ENCODE data around the gene PLEKHO2. TPM values are rescaled to one million over a fixed set of nuclear protein-coding genes. Genes with fewer than 3 reads are reported as not detected.

Gene PLEKHO2
- polyA plus RNA-seq, 1 of the 3 experiments (the other 2 are of a cell fraction): 7.8 TPM

- TF ChIP-seq MXI1 (IDR thresholded peaks at IDR 0.05; ENCODE audit: low read depth, low read length): no peak
Measured at GRCh38 chr15:64901141-64901540, 59.4 kb downstream of the PLEKHO2 start (continued).

DNA sequence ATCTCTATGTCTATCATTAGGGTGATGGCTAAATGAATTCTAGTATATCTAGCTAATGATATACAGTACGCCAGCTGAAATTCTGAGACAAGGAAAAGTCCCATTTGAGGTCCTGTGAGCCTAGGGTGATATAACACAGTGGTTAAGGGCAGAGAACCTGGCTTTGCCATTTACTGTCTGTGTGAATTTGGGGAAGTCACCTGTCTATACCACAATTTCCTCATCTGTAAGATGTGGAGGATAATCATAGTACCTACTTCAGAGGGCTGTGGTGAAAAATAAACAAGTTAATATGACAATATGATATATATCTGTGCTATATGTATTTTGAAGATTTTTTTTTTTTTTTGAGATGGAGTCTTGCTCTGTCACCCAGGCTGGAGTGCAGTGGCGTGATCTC, 60.2 kb downstream of the PLEKHO2 start:
- H3K9me3 ChIP-seq: no peaks in the 10 kb centered on the region
- H3F3A ChIP-seq (replicated peaks; ENCODE audit: insufficient read depth): peaks cover 3% of the 10 kb centered on the region
- H3K4me3 ChIP-seq (ENCODE audit: low read depth in 2 of 2, low read length in 1 of 2): no peak overlapping the region
- H3K4me2 ChIP-seq: no peak overlapping the region
- no peak overlapping the region for H2AFZ ChIP-seq (ENCODE audit: low read depth)
- peaks cover 0 to 3% of the 10 kb centered on the region in 2 experiments for H3K36me3 ChIP-seq (replicated peaks in 1 of 2; ENCODE audit: control insufficient read depth in 1 of 2, insufficient read depth in 2 of 2, low read length in 1 of 2)
- H3K79me2 ChIP-seq (ENCODE audit: insufficient read depth): no peaks in the 10 kb centered on the region
- CTCF ChIA-PET: no interaction called here
- no peaks in the 10 kb centered on the region for H4K20me1 ChIP-seq (ENCODE audit: insufficient read depth)
- peaks cover 6 to 8% of the 10 kb centered on the region in 2 experiments; a peak in 2 of 4 replicates for H3K4me1 ChIP-seq (ENCODE audit: control insufficient read depth in 1 of 2, insufficient read depth in 2 of 2, low read depth in 1 of 2, low read length in 1 of 2)
- no peak for DNase-seq
- WGBS (ENCODE audit: low lambda C conversion rate): 80% methylated on average over 2 of the region's 2 CpGs
- H3K9me2 ChIP-seq: no peaks in the 10 kb centered on the region
- H3K27me3 ChIP-seq (ENCODE audit: insufficient read depth): no peaks in the 10 kb centered on the region
- no peak for TF ChIP-seq RFX5 (IDR thresholded peaks at IDR 0.05; ENCODE audit: low read length)
- TF ChIP-seq ZBTB33 (IDR thresholded peaks at IDR 0.05; ENCODE audit: borderline replicate concordance, low read depth): no peak
- TF ChIP-seq MEF2A (IDR thresholded peaks at IDR 0.05; ENCODE audit: borderline replicate concordance, low read depth): no peak
- TF ChIP-seq, protein P1, sequence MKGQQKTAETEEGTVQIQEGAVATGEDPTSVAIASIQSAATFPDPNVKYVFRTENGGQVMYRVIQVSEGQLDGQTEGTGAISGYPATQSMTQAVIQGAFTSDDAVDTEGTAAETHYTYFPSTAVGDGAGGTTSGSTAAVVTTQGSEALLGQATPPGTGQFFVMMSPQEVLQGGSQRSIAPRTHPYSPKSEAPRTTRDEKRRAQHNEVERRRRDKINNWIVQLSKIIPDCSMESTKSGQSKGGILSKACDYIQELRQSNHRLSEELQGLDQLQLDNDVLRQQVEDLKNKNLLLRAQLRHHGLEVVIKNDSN (IDR thresholded peaks at IDR 0.05; ENCODE audit: borderline replicate concordance, low read depth): no peak
- no peak for TF ChIP-seq EZH2phosphoT487 (IDR thresholded peaks at IDR 0.05; ENCODE audit: borderline replicate concordance, low read depth)
- TF ChIP-seq CTCF (IDR thresholded peaks at IDR 0.05): no peak
- POLR2A ChIA-PET: no interaction called here
- no peak overlapping the region for H3K9ac ChIP-seq
- H3K27ac ChIP-seq (ENCODE audit: low read depth in 2 of 2, low read length in 1 of 2): no peak overlapping the region

DNA sequence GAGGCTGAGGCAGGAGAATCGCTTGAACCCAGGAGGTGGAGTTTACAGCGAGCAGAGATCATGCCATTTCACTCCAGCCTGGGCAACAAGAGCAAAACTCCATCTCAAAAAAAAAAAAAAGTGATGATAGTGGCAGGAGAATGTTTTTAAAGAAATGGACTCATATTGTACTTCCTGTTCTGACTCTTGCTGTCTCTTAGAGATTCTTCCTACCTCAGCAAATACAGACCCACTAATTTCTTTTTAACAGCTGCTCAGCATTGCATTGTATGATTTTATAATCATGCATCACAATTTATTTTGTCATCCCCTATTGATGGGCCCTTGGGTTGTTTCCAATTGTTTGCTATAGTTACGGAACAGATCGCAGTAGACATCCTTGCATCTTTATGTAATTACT, 61.1 kb downstream of the PLEKHO2 start:
- TF ChIP-seq POLR2AphosphoS5 (IDR thresholded peaks at IDR 0.05; ENCODE audit: low read depth, low read length): no peak
- TF ChIP-seq, protein P2, sequence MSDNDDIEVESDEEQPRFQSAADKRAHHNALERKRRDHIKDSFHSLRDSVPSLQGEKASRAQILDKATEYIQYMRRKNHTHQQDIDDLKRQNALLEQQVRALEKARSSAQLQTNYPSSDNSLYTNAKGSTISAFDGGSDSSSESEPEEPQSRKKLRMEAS (IDR thresholded peaks at IDR 0.05; ENCODE audit: low read depth): no peak
- H3F3A ChIP-seq (replicated peaks; ENCODE audit: insufficient read depth): peaks cover 3% of the 10 kb centered on the region
- no peak overlapping the region for H3K27ac ChIP-seq (ENCODE audit: low read depth in 2 of 2, low read length in 1 of 2)
- CTCF ChIA-PET: no interaction called here
- DNase-seq: no peak
- H3K4me1 ChIP-seq (ENCODE audit: control insufficient read depth in 1 of 2, insufficient read depth in 2 of 2, low read depth in 1 of 2, low read length in 1 of 2): no peaks in the 10 kb centered on the region; a peak in 1 of 4 replicates
- no peaks in the 10 kb centered on the region for H3K27me3 ChIP-seq (ENCODE audit: insufficient read depth)
- peaks cover 0 to 3% of the 10 kb centered on the region in 2 experiments for H3K36me3 ChIP-seq (replicated peaks in 1 of 2; ENCODE audit: control insufficient read depth in 1 of 2, insufficient read depth in 2 of 2, low read length in 1 of 2)
- POLR2A ChIA-PET: no interaction called here
- H3K9me2 ChIP-seq: no peaks in the 10 kb centered on the region
- no peak overlapping the region for H3K4me2 ChIP-seq
- H3K4me3 ChIP-seq (ENCODE audit: low read depth in 2 of 2, low read length in 1 of 2): no peak overlapping the region
- no peaks in the 10 kb centered on the region for H3K9me3 ChIP-seq
- H2AFZ ChIP-seq (ENCODE audit: low read depth): no peak overlapping the region
- H4K20me1 ChIP-seq (ENCODE audit: insufficient read depth): no peaks in the 10 kb centered on the region
- H3K79me2 ChIP-seq (ENCODE audit: insufficient read depth): no peaks in the 10 kb centered on the region
- no peak overlapping the region for H3K9ac ChIP-seq
- 76% methylated on average over 4 of the region's 4 CpGs for WGBS (ENCODE audit: low lambda C conversion rate)
